HG02571 (cell line): ENCODE results near the gene KIF1B.
"Not testable (repeated sequence)": the region's sequence is repeated elsewhere in the genome, so short reads cannot be mapped to it uniquely, and the experiment has no call there.

Source experiments
- ATAC-seq: cut with Tn5 transposase; IDR thresholded peaks from one replicate; pipeline ENCODE4 v1.9.1; 2021; ENCODE audit warnings: mild to moderate bottlenecking, moderate library complexity; ENCODE audit not compliant: unreplicated experiment

The KIF1B gene

DNA sequence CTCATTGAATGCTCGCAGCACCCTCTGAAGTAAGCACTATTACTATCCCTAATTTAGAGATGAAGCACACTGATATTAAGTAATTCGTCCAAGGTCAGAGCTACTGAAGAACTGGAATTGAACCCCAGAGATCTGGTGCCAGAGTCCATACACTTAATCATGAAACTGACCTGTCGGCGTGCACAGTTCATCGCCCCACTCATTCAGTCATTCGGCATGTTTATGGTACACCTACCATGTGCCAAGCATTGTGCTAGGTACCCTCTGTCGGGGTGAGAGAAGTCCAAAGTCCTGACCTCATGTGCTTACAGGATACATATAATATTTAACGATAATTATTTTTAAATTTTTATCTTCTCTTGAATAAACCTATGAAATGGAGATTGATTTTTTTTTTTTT is 214.3 kb downstream of the KIF1B start:
- no peak for ATAC-seq

DNA sequence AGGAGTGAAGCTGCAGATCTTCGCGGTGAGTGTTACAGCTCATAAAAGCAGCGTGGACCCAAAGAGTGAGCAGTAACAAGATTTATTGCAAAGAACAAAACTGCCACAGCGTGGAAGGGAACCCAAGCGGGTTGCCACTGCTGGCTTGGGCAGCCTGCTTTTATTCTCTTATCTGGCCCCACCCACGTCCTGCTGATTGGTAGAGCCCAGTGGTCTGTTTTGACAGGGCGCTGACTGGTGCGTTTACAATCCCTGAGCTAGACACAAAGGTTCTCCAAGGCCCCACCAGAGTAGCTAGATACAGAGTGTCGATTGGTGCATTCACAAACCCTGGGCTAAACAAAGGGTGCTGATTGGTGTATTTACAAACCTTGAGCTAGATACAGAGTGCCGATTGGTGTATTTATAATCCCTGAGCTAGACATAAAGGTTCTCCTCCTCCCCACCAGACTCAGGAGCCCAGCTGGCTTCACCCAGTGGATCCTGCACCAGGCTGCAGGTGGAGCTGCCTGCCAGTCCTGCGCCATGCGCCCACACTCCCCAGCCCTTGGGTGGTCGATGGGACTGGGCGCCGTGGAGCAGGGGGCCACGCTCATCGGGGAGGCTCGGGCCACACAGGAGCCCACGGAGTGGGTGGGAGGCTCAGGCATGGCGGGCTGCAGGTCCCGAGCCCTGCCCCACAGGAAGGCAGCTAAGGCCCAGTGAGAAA is 215.6 kb downstream of the KIF1B start:
- not testable (repeated sequence) for ATAC-seq

DNA sequence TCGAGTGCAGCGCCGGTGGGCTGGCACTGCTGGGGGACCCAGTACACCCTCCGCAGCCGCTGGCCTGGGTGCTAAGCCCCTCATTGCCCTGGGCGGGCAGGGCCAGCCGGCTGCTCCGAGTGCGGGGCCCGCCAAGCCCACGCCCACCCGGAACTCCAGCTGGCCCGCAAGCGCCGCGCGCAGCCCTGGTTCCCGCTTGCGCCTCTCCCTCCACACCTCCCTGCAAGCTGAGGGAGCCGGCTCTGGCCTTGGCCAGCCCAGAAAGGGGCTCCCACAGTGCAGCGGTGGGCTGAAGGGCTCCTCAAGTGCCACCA is 216.1 kb downstream of the KIF1B start:
- ATAC-seq: not testable (repeated sequence)

DNA sequence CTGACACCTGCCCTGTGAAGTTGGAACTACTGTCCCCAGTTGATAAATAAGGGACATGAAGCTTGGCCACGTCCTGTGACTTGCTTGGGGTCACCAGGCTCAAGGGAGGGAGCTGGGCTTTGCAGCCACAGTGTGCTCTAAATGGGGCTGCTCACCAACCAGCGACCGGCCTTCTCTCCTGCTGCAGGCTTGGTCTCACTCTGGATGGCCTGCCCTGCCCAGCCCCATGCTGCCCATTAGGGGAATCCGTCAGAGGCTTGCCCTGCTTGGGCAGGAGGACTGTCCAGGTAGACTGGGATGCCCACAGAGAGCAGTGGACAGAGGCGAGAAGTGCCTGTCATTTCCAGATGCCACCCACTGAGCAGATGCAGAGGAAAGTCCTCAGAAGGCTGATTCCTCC is 218.6 kb downstream of the KIF1B start:
- no peak for ATAC-seq

DNA sequence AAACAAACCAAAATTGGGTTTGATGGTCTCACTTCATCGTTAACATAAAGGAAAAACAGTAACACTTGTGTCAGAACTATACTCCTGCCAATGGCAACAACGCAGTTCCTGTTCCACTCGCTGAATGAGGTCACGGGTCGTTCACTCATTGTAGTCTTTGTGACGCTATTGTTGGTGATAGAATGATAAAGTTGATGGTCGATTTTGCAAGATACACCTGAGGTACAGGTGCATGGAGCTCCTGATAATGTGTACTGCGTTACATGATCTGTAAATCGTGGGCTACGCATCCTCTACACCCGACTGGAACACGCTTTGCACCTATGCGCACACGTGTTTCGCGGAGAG is 219.5 kb downstream of the KIF1B start:
- ATAC-seq: no peak

DNA sequence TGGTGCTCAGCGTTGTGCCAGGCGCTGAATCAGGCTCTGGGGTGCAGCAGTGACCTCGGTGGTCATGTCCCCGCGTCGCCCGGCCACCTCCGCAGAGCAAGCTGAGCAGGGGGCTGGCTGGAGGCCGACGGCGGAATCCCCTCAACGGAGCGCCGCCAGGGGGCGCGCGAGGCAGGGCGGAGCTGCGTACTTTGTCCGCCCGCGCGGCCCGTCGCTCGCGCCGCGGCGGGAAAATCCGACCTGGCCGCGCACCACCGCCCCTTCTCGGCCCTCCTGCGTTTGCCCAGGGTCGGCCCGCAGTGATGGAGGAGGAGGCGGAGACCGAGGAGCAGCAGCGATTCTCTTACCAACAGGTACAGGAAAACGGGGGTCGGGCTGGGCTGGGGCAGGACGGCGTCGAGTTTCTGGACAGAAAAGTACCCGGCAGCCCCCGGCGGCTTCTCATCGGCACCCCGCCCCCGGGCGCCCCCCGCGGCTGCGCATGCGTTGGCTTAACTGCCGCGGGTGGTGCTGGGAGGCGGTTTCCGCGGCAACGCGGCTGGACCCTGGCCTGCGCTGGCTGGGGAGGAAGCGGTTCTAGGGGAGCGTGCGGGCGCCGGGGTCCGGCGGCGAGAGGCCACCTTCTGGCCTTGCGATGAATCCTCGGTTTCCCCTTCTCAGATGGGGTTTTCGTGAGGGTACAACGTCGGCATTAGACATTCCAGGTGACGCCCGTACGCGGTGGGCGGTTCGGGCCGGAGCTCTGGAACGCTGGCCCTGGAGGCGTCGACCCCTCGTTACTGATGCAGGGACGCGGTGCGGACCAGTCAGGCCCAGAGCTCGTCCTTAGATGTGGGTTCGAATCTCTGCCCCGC is 220.1 kb downstream of the KIF1B start, which contains the start of gene CENPS:
Gene CENPS, plus strand, starts transcription at position 218 of the 854 bp plus-strand sequence. Its CDS starts 85 bp downstream, at position 303.
- ATAC-seq: peak; percentile 78
